H9 (cell line): ENCODE data around the gene ADAM33. TPM values are rescaled to one million over a fixed set of nuclear protein-coding genes. Genes with fewer than 3 reads are reported as not detected.

Experiments used
- DNase-seq: peaks from one replicate; pipeline ENCODE4 v3.0.0-alpha.2; 2017
- H2AFZ ChIP-seq: one replicate; pipeline ENCODE4 v1.6.1; 2013; ENCODE audit warnings: mild to moderate bottlenecking, low read length, control low read depth, moderate library complexity
- H2AK5ac ChIP-seq: 2 replicates; pipeline ENCODE4 v1.6.1; 2013; ENCODE audit warnings: low read length, control low read depth, mixed read lengths; ENCODE audit not compliant: insufficient read length
- H2BK120ac ChIP-seq: one replicate; pipeline ENCODE4 v1.6.1; 2013; ENCODE audit warnings: low read depth, mild to moderate bottlenecking, low read length, control low read depth, inconsistent platforms; ENCODE audit not compliant: poor library complexity, severe bottlenecking
- H2BK12ac ChIP-seq: 2 replicates; pipeline ENCODE4 v1.6.1; 2013; ENCODE audit warnings: low read length, control low read depth, mixed read lengths, low read depth; ENCODE audit not compliant: insufficient read length
- H2BK15ac ChIP-seq: 2 replicates; pipeline ENCODE4 v1.6.1; 2013; ENCODE audit warnings: low read depth, low read length, control low read depth
- H2BK20ac ChIP-seq: one replicate; pipeline ENCODE4 v1.6.1; 2013; ENCODE audit warnings: low read depth, mild to moderate bottlenecking, low read length, control low read depth, inconsistent platforms; ENCODE audit not compliant: poor library complexity, severe bottlenecking
- H2BK5ac ChIP-seq: 2 replicates; pipeline ENCODE4 v1.6.1; 2013; ENCODE audit warnings: low read length, control low read depth, mixed read lengths; ENCODE audit not compliant: insufficient read length
- H3K14ac ChIP-seq: 2 replicates; pipeline ENCODE4 v1.6.1; 2013; ENCODE audit warnings: low read length, control low read depth; ENCODE audit not compliant: insufficient read depth
- H3K18ac ChIP-seq: 2 replicates; pipeline ENCODE4 v1.6.1; 2013; ENCODE audit warnings: low read depth, mild to moderate bottlenecking, mixed read lengths, low read length, control low read depth; ENCODE audit not compliant: insufficient read length
- H3K23ac ChIP-seq: 2 replicates; pipeline ENCODE4 v1.6.1; 2013; ENCODE audit warnings: low read length, control low read depth, mixed read lengths, low read depth; ENCODE audit not compliant: insufficient read length
- H3K23me2 ChIP-seq: 2 replicates; pipeline ENCODE4 v1.6.1; 2013; ENCODE audit warnings: low read depth, mild to moderate bottlenecking, mixed read lengths, low read length, control low read depth; ENCODE audit not compliant: insufficient read length, poor library complexity, severe bottlenecking
- H3K27ac ChIP-seq: 2 replicates; pipeline ENCODE4 v1.5.1; 2013; ENCODE audit warnings: low read length, control low read depth, mixed read lengths, low read depth; ENCODE audit not compliant: insufficient read length
- H3K27me3 ChIP-seq: 2 replicates; pipeline ENCODE4 v1.6.1; 2013; ENCODE audit warnings: low read length, control low read depth, inconsistent platforms; ENCODE audit not compliant: insufficient read depth
- H3K4ac ChIP-seq: 2 replicates; pipeline ENCODE4 v1.6.1; 2013; ENCODE audit warnings: low read depth, mild to moderate bottlenecking, control low read depth, inconsistent platforms, low read length, moderate library complexity
- H3K4me1 ChIP-seq: 2 replicates; pipeline ENCODE4 v1.6.1; 2013; ENCODE audit warnings: low read length, control low read depth, inconsistent platforms; ENCODE audit not compliant: insufficient read depth
- H3K4me2 ChIP-seq: 2 replicates; pipeline ENCODE4 v1.6.1; 2013; ENCODE audit warnings: low read length, control low read depth, mixed read lengths; ENCODE audit not compliant: insufficient read length, insufficient read depth
- H3K56ac ChIP-seq: 2 replicates; pipeline ENCODE4 v1.6.1; 2013; ENCODE audit warnings: low read depth, mild to moderate bottlenecking, mixed read lengths, low read length, control low read depth; ENCODE audit not compliant: insufficient read length
- H3K79me1 ChIP-seq: 2 replicates; pipeline ENCODE4 v1.6.1; 2013; ENCODE audit warnings: low read depth, mild to moderate bottlenecking, moderate library complexity, low read length, control low read depth, inconsistent platforms; ENCODE audit not compliant: insufficient read depth, poor library complexity, severe bottlenecking
- H3K79me2 ChIP-seq: 2 replicates; pipeline ENCODE4 v1.6.1; 2013; ENCODE audit warnings: low read length, control low read depth, inconsistent platforms; ENCODE audit not compliant: insufficient read depth
- H3K9ac ChIP-seq: 2 replicates; pipeline ENCODE4 v1.6.1; 2013; ENCODE audit warnings: low read length, control low read depth, mixed read lengths; ENCODE audit not compliant: insufficient read length; ENCODE audit errors: extremely low read depth
- H3K9me3 ChIP-seq: one replicate; pipeline ENCODE4 v1.6.1; 2013; ENCODE audit warnings: low read depth, low read length, inconsistent platforms; ENCODE audit not compliant: control insufficient read depth
- H3T11ph ChIP-seq: one replicate; pipeline ENCODE4 v1.6.1; 2013; ENCODE audit warnings: mild to moderate bottlenecking, low read length, control low read depth, inconsistent platforms
- H4K20me1 ChIP-seq: one replicate; pipeline ENCODE4 v1.6.1; 2013; ENCODE audit not compliant: control insufficient read depth, insufficient read length, insufficient read depth
- H4K5ac ChIP-seq: 2 replicates; pipeline ENCODE4 v1.6.1; 2013; ENCODE audit warnings: low read depth, mild to moderate bottlenecking, mixed read lengths, low read length, control low read depth; ENCODE audit not compliant: insufficient read length
- H4K8ac ChIP-seq: replicated peaks from 2 replicates; pipeline ENCODE4 v1.6.1; 2013; ENCODE audit warnings: low read length, control low read depth, mixed read lengths, low read depth; ENCODE audit not compliant: insufficient read length
- H4K91ac ChIP-seq: 2 replicates; pipeline ENCODE4 v1.6.1; 2013; ENCODE audit warnings: low read depth, mild to moderate bottlenecking, moderate library complexity, mixed read lengths, low read length, control low read depth; ENCODE audit not compliant: insufficient read length
- H3K27ac Mint-ChIP-seq, 3 experiments: 2 replicates in 2 of 3; 3 replicates in 1 of 3; pipeline ENCODE4 v1.8.0; 2020 to 2021; ENCODE audit warnings: mixed read lengths in 3 of 3, mild to moderate bottlenecking in 1 of 3, moderate library complexity in 1 of 3
- H3K27me3 Mint-ChIP-seq: 2 replicates; pipeline ENCODE4 v1.8.0; 2021; ENCODE audit warnings: low read depth, mild to moderate bottlenecking, moderate library complexity, mixed read lengths
- H3K36me3 Mint-ChIP-seq, 3 experiments: 2 replicates in 2 of 3; 3 replicates in 1 of 3; pipeline ENCODE4 v1.8.0; 2020 to 2021; ENCODE audit warnings: low read depth in 3 of 3, mixed read lengths in 3 of 3; ENCODE audit not compliant: insufficient read depth in 1 of 3
- H3K4me1 Mint-ChIP-seq, 2 experiments: 2 replicates each; pipeline ENCODE4 v1.8.0; 2020; ENCODE audit warnings: mixed read lengths in 2 of 2
- H3K4me3 Mint-ChIP-seq, 2 experiments: 2 replicates in 1 of 2; 3 replicates in 1 of 2; pipeline ENCODE4 v1.8.0; 2020 to 2021; ENCODE audit warnings: mild to moderate bottlenecking in 2 of 2, mixed read lengths in 2 of 2, moderate library complexity in 1 of 2
- H3K9me3 Mint-ChIP-seq, 2 experiments: 2 replicates in 1 of 2; 3 replicates in 1 of 2; pipeline ENCODE4 v1.8.0; 2020; ENCODE audit warnings: mild to moderate bottlenecking in 2 of 2, mixed read lengths in 2 of 2, moderate library complexity in 1 of 2
- WGBS: extraction: QIAGEN DNeasy Blood & Tissue Kit; methylation state at CpG from one replicate; pipeline ENCODE4 v1.1.7; 2013; ENCODE audit warnings: missing lambda C conversion rate, low lambda C conversion rate, mixed read lengths; ENCODE audit not compliant: insufficient read length; ENCODE audit errors: extremely low coverage; 5-methylcytosine and 5-hydroxymethylcytosine counted together
- total RNA-seq: library from RNA; stranded (reverse); gene quantifications from 2 replicates; pipeline ENCODE4 v1.2.1, GENCODE V29; 2021
- TF ChIP-seq, protein P1 (sequence below): fragments of 200-600 bp; sonication (generic); conservative IDR thresholded peaks from 3 replicates; pipeline ENCODE4 v1.8.0; 2021; ENCODE audit warnings: antibody characterized with exemption, mild to moderate bottlenecking

ADAM33 gene
- total RNA-seq, 1 experiment from 2014 or later, result 4.0 TPM

DNA sequence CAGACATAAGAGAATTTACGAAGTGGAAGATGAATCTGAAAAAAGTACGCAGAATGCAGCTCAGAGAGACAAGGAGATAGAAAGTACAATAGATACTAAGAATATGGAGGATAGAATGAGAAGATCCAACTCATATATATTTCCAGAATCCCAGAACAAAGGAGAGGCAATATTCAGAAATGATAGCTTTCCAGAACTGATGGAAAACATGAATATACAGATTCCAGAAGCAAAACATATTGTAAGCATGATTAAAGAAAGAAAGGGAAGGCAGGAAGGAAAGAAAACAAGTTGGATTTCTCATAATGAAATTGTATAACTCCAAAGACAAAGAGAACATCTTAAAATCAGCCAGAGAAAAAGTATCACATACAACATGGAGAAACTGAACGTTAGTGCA lies 41.6 kb downstream of the ADAM33 start:
- no peaks in the 10 kb centered on the region for H3K23me2 ChIP-seq
- H3K56ac ChIP-seq, result no peak overlapping the region
- no peak overlapping the region for H2BK120ac ChIP-seq
- Mint-ChIP-seq H3K27ac (no peak overlapping the region), H3K9me3 (no peaks in the 10 kb centered on the region; a peak in 2 of 5 replicates), H3K4me3 (no peak overlapping the region), H3K27me3 (no peaks in the 10 kb centered on the region), H3K4me1 (no peaks in the 10 kb centered on the region), H3K36me3 (peaks cover 3 to 5% (median 4%) of the 10 kb centered on the region in 3 experiments; a peak in 2 of 7 replicates)
- WGBS, result no CpG with 5 or more reads among the region's 3 CpGs
- H3K27ac ChIP-seq, result no peak overlapping the region
- H2BK5ac ChIP-seq, result no peak overlapping the region
- no peak overlapping the region for H3K18ac ChIP-seq
- DNase-seq, result no peak
- no peaks in the 10 kb centered on the region for H3K27me3 ChIP-seq
- no peak overlapping the region for H3K14ac ChIP-seq
- H3K79me1 ChIP-seq, result no peaks in the 10 kb centered on the region
- no peak overlapping the region for H3K4ac ChIP-seq
- no peak overlapping the region for H2BK15ac ChIP-seq
- no peak overlapping the region for H4K8ac ChIP-seq
- H3K9ac ChIP-seq, result no peak overlapping the region
- no peak overlapping the region for H4K5ac ChIP-seq
- TF ChIP-seq, protein P1, sequence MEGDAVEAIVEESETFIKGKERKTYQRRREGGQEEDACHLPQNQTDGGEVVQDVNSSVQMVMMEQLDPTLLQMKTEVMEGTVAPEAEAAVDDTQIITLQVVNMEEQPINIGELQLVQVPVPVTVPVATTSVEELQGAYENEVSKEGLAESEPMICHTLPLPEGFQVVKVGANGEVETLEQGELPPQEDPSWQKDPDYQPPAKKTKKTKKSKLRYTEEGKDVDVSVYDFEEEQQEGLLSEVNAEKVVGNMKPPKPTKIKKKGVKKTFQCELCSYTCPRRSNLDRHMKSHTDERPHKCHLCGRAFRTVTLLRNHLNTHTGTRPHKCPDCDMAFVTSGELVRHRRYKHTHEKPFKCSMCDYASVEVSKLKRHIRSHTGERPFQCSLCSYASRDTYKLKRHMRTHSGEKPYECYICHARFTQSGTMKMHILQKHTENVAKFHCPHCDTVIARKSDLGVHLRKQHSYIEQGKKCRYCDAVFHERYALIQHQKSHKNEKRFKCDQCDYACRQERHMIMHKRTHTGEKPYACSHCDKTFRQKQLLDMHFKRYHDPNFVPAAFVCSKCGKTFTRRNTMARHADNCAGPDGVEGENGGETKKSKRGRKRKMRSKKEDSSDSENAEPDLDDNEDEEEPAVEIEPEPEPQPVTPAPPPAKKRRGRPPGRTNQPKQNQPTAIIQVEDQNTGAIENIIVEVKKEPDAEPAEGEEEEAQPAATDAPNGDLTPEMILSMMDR, result no peak
- H3K79me2 ChIP-seq, result no peaks in the 10 kb centered on the region
- no peaks in the 10 kb centered on the region for H4K20me1 ChIP-seq
- no peak overlapping the region for H3T11ph ChIP-seq
- no peaks in the 10 kb centered on the region for H3K9me3 ChIP-seq
- no peak overlapping the region for H3K4me2 ChIP-seq
- no peak overlapping the region for H2AK5ac ChIP-seq
- H2AFZ ChIP-seq, result no peak overlapping the region
- H2BK20ac ChIP-seq, result no peak overlapping the region
- no peaks in the 10 kb centered on the region for H3K4me1 ChIP-seq
- no peak overlapping the region for H4K91ac ChIP-seq
- H3K23ac ChIP-seq, result no peak overlapping the region
- H2BK12ac ChIP-seq, result no peak overlapping the region
